IPS DF 6.9 (cell line): ENCODE measurements around the gene MUC12.
A peak's percentile ranks its signal among the peaks of the same experiment; 100 is the strongest.
"Not testable (repeated sequence)": the region's sequence is repeated elsewhere in the genome, so short reads cannot be mapped to it uniquely, and the experiment has no call there.

Source experiments
- DNase-seq: peaks from one replicate; pipeline ENCODE4 v3.0.0-alpha.2; 2013; ENCODE audit warnings: low read depth, low spot score
- H3K27ac ChIP-seq: one replicate; pipeline ENCODE4 v1.5.1; 2013; ENCODE audit warnings: low read length, control low read depth
- H3K27me3 ChIP-seq: 2 replicates; pipeline ENCODE4 v1.6.1; 2013; ENCODE audit warnings: mild to moderate bottlenecking, low read length; ENCODE audit not compliant: control insufficient read depth, insufficient read depth
- H3K36me3 ChIP-seq: 2 replicates; pipeline ENCODE4 v1.6.1; 2013; ENCODE audit warnings: low read length; ENCODE audit not compliant: control insufficient read depth, insufficient read depth
- H3K4me1 ChIP-seq: 2 replicates; pipeline ENCODE4 v1.6.1; 2013; ENCODE audit warnings: low read length; ENCODE audit not compliant: control insufficient read depth, insufficient read depth
- H3K4me3 ChIP-seq: 2 replicates; pipeline ENCODE4 v1.5.1; 2013; ENCODE audit warnings: mild to moderate bottlenecking, low read length
- H3K9me3 ChIP-seq: 2 replicates; pipeline ENCODE4 v1.6.1; 2013; ENCODE audit warnings: low read length, inconsistent platforms; ENCODE audit not compliant: control insufficient read depth, insufficient read depth
- WGBS: extraction: QIAGEN DNeasy Blood & Tissue Kit; methylation state at CpG from one replicate; pipeline ENCODE4 v1.1.7; 2013; ENCODE audit warnings: mixed read lengths, missing lambda C conversion rate; ENCODE audit not compliant: insufficient read length, insufficient coverage; 5-methylcytosine and 5-hydroxymethylcytosine counted together

MUC12 gene

GRCh38 chr7:101015626-101016025, 46.3 kb downstream of the MUC12 start:
- no peaks in the 10 kb centered on the region for H3K27me3 ChIP-seq
- H3K4me3 ChIP-seq, result no peak overlapping the region
- no peak overlapping the region for H3K27ac ChIP-seq
- DNase-seq, result no peak
- H3K9me3 ChIP-seq, result no peaks in the 10 kb centered on the region
- H3K36me3 ChIP-seq, result peaks cover 2% of the 10 kb centered on the region; the same call in 1 of the 2 replicates
- no CpG with 5 or more reads among the region's 8 CpGs for WGBS
- H3K4me1 ChIP-seq, result peaks cover 7% of the 10 kb centered on the region; the same call in 1 of the 2 replicates

- DNase-seq, result no peak
- Histone ChIP-seq H3K36me3 (no peaks in the 10 kb centered on the region), H3K27me3 (no peaks in the 10 kb centered on the region), H3K27ac (no peak overlapping the region), H3K4me1 (peaks cover 7% of the 10 kb centered on the region; the same call in 1 of the 2 replicates), H3K4me3 (peak overlapping the region; percentile 43), H3K9me3 (no peaks in the 10 kb centered on the region)
- WGBS, result no CpG with 5 or more reads among the region's 29 CpGs
These were observed 47.9 kb downstream of the MUC12 start for GRCh38 chr7:101017064-101017777.

GRCh38 chr7:101018271-101019167, 49.2 kb downstream of the MUC12 start:
- DNase-seq, result no peak
- H3K27me3 ChIP-seq, result no peaks in the 10 kb centered on the region
- H3K4me1 ChIP-seq, result peaks cover 7% of the 10 kb centered on the region; the same call in 1 of the 2 replicates
- no peaks in the 10 kb centered on the region for H3K36me3 ChIP-seq
- no CpG with 5 or more reads among the region's 14 CpGs for WGBS
- no peak overlapping the region for H3K27ac ChIP-seq
- no peaks in the 10 kb centered on the region for H3K9me3 ChIP-seq
- H3K4me3 ChIP-seq, result no peak overlapping the region; the same call in 1 of the 2 replicates

GRCh38 chr7:101020444-101020843, 51.1 kb downstream of the MUC12 start:
- Histone ChIP-seq H3K4me3 (no peak overlapping the region), H3K4me1 (peaks cover 7% of the 10 kb centered on the region; the same call in 1 of the 2 replicates), H3K9me3 (no peaks in the 10 kb centered on the region), H3K36me3 (no peaks in the 10 kb centered on the region), H3K27me3 (no peaks in the 10 kb centered on the region), H3K27ac (no peak overlapping the region)
- DNase-seq, result no peak
- no CpG with 5 or more reads among the region's 8 CpGs for WGBS

GRCh38 chr7:101021703-101022102, 52.3 kb downstream of the MUC12 start:
- Histone ChIP-seq H3K9me3 (no peaks in the 10 kb centered on the region), H3K27ac (no peak overlapping the region), H3K36me3 (no peaks in the 10 kb centered on the region), H3K27me3 (no peaks in the 10 kb centered on the region), H3K4me3 (no peak overlapping the region), H3K4me1 (peaks cover 4% of the 10 kb centered on the region; the same call in 1 of the 2 replicates)
- no CpG with 5 or more reads among the region's 3 CpGs for WGBS
- no peak for DNase-seq

GRCh38 chr7:101023839-101024238, 54.5 kb downstream of the MUC12 start:
- no peak overlapping the region for H3K4me3 ChIP-seq
- H3K36me3 ChIP-seq, result no peaks in the 10 kb centered on the region
- H3K9me3 ChIP-seq, result no peaks in the 10 kb centered on the region
- H3K27me3 ChIP-seq, result no peaks in the 10 kb centered on the region
- no CpG with 5 or more reads among the region's 2 CpGs for WGBS
- no peak overlapping the region for H3K27ac ChIP-seq
- H3K4me1 ChIP-seq, result peaks cover 3% of the 10 kb centered on the region; the same call in 1 of the 2 replicates
- no peak for DNase-seq

GRCh38 chr7:101031082-101031481, 61.7 kb downstream of the MUC12 start:
- H3K36me3 ChIP-seq, result no peaks in the 10 kb centered on the region
- H3K4me1 ChIP-seq, result no peaks in the 10 kb centered on the region
- WGBS, result no CpG with 5 or more reads among the region's 7 CpGs
- no peak overlapping the region for H3K4me3 ChIP-seq
- no peaks in the 10 kb centered on the region for H3K27me3 ChIP-seq
- no peak overlapping the region for H3K27ac ChIP-seq
- no peak for DNase-seq
- H3K9me3 ChIP-seq, result no peaks in the 10 kb centered on the region

GRCh38 chr7:101035941-101036340, 66.6 kb downstream of the MUC12 start:
- WGBS, result no CpG with 5 or more reads among the region's 4 CpGs
- Histone ChIP-seq H3K36me3 (no peaks in the 10 kb centered on the region), H3K4me3 (no peak overlapping the region), H3K9me3 (no peaks in the 10 kb centered on the region), H3K27me3 (no peaks in the 10 kb centered on the region), H3K27ac (no peak overlapping the region), H3K4me1 (no peaks in the 10 kb centered on the region)
- DNase-seq, result no peak

GRCh38 chr7:101041283-101041682, 71.9 kb downstream of the MUC12 start:
- H3K36me3 ChIP-seq, H3K9me3 ChIP-seq, DNase-seq, H3K4me3 ChIP-seq, H3K27ac ChIP-seq, H3K4me1 ChIP-seq, H3K27me3 ChIP-seq: not testable (repeated sequence)
- no CpG with 5 or more reads among the region's 6 CpGs for WGBS

GRCh38 chr7:101058355-101058754, 89.0 kb downstream of the MUC12 start:
- no peak overlapping the region for H3K27ac ChIP-seq
- H3K27me3 ChIP-seq, result no peaks in the 10 kb centered on the region
- WGBS, result no CpG with 5 or more reads among the region's 9 CpGs
- H3K36me3 ChIP-seq, result no peaks in the 10 kb centered on the region
- H3K9me3 ChIP-seq, result no peaks in the 10 kb centered on the region
- DNase-seq, result peak; percentile 22
- no peaks in the 10 kb centered on the region for H3K4me1 ChIP-seq
- H3K4me3 ChIP-seq, result no peak overlapping the region
